PFSK-1 (cell line): ENCODE results near the gene TRIM29.

Experiments used
- FOXP2 ChIP-seq: optimal IDR thresholded peaks from 2 replicates; pipeline ENCODE3; 2011; ENCODE audit warnings: borderline replicate concordance, control low read depth, inconsistent platforms; ENCODE audit not compliant: insufficient read depth; ENCODE audit errors: extremely low read length, extremely low read depth
- POLR2AphosphoS5 ChIP-seq: IDR thresholded peaks from 2 replicates; pipeline ENCODE4 v1.6.1; 2012; ENCODE audit warnings: low read depth, mild to moderate bottlenecking, control low read depth, low read length, moderate library complexity
- SIN3A ChIP-seq: IDR thresholded peaks from 2 replicates; pipeline ENCODE4 v1.6.1; 2012; ENCODE audit warnings: mild to moderate bottlenecking, low read length, moderate library complexity, borderline replicate concordance; ENCODE audit not compliant: insufficient read depth
- TAF1 ChIP-seq: IDR thresholded peaks from 2 replicates; pipeline ENCODE4 v1.6.1; 2012; ENCODE audit warnings: low read length, control low read depth, borderline replicate concordance; ENCODE audit not compliant: insufficient read depth
- TF ChIP-seq, protein P1 (sequence below), 2 experiments: IDR thresholded peaks; 2 replicates each; pipeline versions ENCODE4 v1.6.1 to v1.8.0; 2011 to 2012; ENCODE audit warnings: low read depth in 2 of 2, low read length in 2 of 2, control low read depth in 1 of 2, inconsistent platforms in 1 of 2, mild to moderate bottlenecking in 1 of 2, moderate library complexity in 1 of 2; ENCODE audit not compliant: insufficient read depth in 1 of 2

The TRIM29 gene

DNA sequence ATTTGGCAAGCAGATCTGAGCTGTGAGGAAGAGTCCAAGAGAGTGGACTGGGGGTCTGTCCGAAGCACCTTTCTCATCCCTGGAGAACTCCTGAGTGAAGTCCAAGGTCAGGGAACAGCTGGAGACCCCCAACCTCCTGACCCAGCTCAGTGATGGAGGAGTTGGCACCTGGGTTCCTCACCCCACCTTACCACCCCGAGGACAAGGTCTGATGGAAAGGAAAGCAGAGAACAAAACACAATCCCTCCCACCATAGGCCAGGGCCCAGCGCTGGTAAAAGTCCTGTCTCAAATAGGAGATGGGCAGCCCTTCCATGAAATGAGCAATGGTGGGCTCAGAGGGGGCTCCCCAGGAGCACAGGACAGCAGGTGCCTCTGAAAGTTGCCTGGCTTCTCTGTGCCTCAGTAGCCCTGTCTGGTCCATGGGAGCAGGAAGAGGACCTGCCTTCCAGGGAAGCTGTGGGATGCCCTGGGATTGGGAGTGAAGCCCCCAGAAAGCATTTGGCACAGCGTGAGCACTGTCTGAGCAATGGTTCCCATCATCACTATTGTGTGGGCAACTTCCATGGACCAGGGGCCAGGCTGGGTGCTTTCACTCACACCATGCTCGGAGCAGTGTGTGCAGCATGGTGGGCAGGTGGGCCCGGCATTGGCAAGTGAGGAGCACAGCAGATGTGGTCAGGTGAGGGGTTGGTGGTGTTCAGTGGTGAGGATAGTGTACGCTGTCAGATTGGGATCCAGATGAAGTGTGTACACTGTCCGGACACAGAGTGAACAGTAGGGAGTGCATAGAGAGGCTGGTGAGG is 7.5 kb downstream of the TRIM29 start:
- no peak for TF ChIP-seq TAF1
- TF ChIP-seq, protein P1, sequence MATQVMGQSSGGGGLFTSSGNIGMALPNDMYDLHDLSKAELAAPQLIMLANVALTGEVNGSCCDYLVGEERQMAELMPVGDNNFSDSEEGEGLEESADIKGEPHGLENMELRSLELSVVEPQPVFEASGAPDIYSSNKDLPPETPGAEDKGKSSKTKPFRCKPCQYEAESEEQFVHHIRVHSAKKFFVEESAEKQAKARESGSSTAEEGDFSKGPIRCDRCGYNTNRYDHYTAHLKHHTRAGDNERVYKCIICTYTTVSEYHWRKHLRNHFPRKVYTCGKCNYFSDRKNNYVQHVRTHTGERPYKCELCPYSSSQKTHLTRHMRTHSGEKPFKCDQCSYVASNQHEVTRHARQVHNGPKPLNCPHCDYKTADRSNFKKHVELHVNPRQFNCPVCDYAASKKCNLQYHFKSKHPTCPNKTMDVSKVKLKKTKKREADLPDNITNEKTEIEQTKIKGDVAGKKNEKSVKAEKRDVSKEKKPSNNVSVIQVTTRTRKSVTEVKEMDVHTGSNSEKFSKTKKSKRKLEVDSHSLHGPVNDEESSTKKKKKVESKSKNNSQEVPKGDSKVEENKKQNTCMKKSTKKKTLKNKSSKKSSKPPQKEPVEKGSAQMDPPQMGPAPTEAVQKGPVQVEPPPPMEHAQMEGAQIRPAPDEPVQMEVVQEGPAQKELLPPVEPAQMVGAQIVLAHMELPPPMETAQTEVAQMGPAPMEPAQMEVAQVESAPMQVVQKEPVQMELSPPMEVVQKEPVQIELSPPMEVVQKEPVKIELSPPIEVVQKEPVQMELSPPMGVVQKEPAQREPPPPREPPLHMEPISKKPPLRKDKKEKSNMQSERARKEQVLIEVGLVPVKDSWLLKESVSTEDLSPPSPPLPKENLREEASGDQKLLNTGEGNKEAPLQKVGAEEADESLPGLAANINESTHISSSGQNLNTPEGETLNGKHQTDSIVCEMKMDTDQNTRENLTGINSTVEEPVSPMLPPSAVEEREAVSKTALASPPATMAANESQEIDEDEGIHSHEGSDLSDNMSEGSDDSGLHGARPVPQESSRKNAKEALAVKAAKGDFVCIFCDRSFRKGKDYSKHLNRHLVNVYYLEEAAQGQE (IDR thresholded peaks at IDR 0.05; ENCODE audit: insufficient read depth in 1 of 2, low read depth in 2 of 2, low read length in 2 of 2) = no peak

DNA sequence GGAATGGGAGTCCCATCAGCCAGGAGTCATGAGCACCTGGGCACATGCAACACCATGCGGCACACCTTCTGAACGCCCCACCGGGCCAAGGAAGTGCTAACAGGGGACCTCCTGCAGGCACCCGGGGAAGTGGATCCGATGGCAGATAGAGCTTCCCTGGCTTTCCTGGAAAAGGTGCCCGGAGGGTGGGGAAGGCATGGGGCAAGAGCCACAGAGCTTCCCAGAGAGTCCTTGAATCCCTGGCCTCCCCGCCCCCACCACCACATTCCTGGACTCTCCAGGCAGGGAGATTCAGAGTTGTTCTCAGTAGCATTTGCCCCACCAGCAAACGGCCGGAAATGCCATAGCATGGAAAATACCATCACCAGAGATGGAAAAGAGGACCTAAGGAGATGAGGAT is 8.3 kb downstream of the TRIM29 start:
- TF ChIP-seq POLR2AphosphoS5 (no peak), SIN3A (no peak), FOXP2 (no peak), TAF1 (no peak)
- TF ChIP-seq, protein P1 (IDR thresholded peaks at IDR 0.05; ENCODE audit: insufficient read depth in 1 of 2, low read depth in 2 of 2, low read length in 2 of 2) = no peak

DNA sequence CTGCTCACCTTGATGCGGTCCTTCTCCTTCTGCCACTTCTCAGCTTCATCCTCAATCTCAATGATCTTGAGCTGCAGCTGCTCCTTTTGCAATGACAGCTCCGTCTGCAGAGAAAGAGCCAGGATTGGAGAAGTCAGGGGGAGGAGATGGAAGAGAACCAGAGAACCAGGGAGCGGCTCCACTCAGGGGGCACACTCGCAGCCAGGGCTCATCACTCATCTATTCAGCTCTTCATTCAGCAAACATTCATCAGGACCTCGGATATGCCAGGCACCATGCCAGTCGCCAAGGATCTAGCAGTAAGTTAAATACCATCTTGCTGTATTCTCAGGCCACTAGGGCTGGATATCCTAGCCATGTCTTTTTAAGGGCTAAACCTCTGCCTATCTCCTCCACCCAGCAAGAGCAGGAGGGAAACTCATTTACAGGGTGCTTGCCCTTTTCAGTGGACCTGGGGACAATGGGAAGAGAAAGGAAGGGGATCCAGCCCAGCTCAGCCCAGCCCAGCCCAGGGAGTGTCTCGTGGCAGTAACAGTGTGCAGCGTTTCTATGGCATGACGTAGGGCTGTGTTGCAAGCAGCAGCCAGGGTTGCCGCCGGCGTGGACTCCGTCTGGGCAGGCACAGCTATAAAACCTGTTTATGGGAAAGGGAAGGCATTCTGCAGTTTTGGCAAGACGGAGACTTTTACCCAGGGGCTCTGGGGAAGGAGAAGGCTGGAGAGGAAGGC is 9.4 kb downstream of the TRIM29 start:
- TF ChIP-seq FOXP2 = no peak
- TF ChIP-seq, protein P1 (IDR thresholded peaks at IDR 0.05; ENCODE audit: insufficient read depth in 1 of 2, low read depth in 2 of 2, low read length in 2 of 2) = no peak
- no peak for TF ChIP-seq TAF1
- TF ChIP-seq POLR2AphosphoS5 = no peak
- TF ChIP-seq SIN3A = no peak

DNA sequence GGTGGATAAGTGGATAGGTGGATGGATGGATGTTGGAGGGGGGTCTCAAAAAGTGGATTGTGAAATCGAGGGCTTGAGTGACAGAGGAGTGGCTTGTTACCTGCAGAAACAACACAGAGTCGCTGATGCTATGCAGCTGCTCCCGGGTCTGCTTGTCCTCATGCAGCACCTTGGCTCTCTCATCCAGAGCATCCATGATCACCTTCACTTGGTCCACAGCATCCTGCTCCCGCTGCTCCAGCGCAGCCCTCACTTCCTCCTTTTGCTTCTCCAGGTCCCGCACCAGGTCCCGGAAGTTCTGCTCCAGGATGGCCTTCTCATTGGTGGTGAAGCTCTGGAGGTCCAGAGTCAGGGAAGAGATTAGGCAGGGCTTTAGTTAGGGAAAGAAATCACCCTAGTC is 10.7 kb downstream of the TRIM29 start:
- TF ChIP-seq POLR2AphosphoS5 (no peak), FOXP2 (no peak), SIN3A (no peak), TAF1 (no peak)
- TF ChIP-seq, protein P1 (IDR thresholded peaks at IDR 0.05; ENCODE audit: insufficient read depth in 1 of 2, low read depth in 2 of 2, low read length in 2 of 2) = no peak
